ENCODE data around the gene TCEANC2. TPM values are rescaled to one million over a fixed set of nuclear protein-coding genes. Genes with fewer than 3 reads are reported as not detected.

The TCEANC2 gene
- total RNA-seq, 1 experiment from 2014 or later: 5.3 TPM

- Histone ChIP-seq H3K79me1 (ENCODE audit: insufficient read depth, low read depth, low read length, poor library complexity, severe bottlenecking) (no peaks in the 10 kb centered on the region), H4K8ac (replicated peaks; ENCODE audit: insufficient read length, low read depth, low read length) (no peak overlapping the region), H3K14ac (ENCODE audit: insufficient read depth, low read length) (no peak overlapping the region; the same call in 1 of the 2 replicates), H3K4ac (ENCODE audit: low read depth, low read length) (no peak overlapping the region), H2BK5ac (ENCODE audit: insufficient read length, low read length) (no peak overlapping the region), H4K5ac (ENCODE audit: insufficient read length, low read depth, low read length) (no peak overlapping the region), H3K4me2 (ENCODE audit: insufficient read depth, insufficient read length, low read length) (peak overlapping the region; percentile 10), H3K23me2 (ENCODE audit: insufficient read length, low read depth, low read length, poor library complexity, severe bottlenecking) (no peaks in the 10 kb centered on the region), H3K23ac (ENCODE audit: insufficient read length, low read depth, low read length) (no peak overlapping the region), H3K27ac (ENCODE audit: insufficient read length, low read depth, low read length) (no peak overlapping the region), H2AFZ (ENCODE audit: low read length) (no peak overlapping the region), H3T11ph (ENCODE audit: low read length) (no peak overlapping the region), H3K9me3 (ENCODE audit: control insufficient read depth, low read depth, low read length) (no peaks in the 10 kb centered on the region), H3K79me2 (ENCODE audit: insufficient read depth, low read length) (no peaks in the 10 kb centered on the region), H3K9ac (ENCODE audit: extremely low read depth, insufficient read length, low read length) (no peak overlapping the region), H2BK12ac (ENCODE audit: insufficient read length, low read depth, low read length) (no peak overlapping the region), H2BK120ac (ENCODE audit: low read depth, low read length, poor library complexity, severe bottlenecking) (no peak overlapping the region), H3K4me1 (ENCODE audit: insufficient read depth, low read length) (no peaks in the 10 kb centered on the region), H3K18ac (ENCODE audit: insufficient read length, low read depth, low read length) (peak overlapping the region; percentile 37), H3K56ac (ENCODE audit: insufficient read length, low read depth, low read length) (no peak overlapping the region), H4K20me1 (ENCODE audit: control insufficient read depth, insufficient read depth, insufficient read length) (peaks cover 5% of the 10 kb centered on the region), H2BK20ac (ENCODE audit: low read depth, low read length, poor library complexity, severe bottlenecking) (no peak overlapping the region), H3K27me3 (ENCODE audit: insufficient read depth, low read length) (no peaks in the 10 kb centered on the region; the same call in 1 of the 2 replicates), H2BK15ac (ENCODE audit: low read depth, low read length) (no peak overlapping the region), H4K91ac (ENCODE audit: insufficient read length, low read depth, low read length) (no peak overlapping the region), H2AK5ac (ENCODE audit: insufficient read length, low read length) (no peak overlapping the region)
- TF ChIP-seq CTCF (conservative IDR thresholded peaks at IDR 0.05): no peak
- no peaks in the 10 kb centered on the region for H3K36me3 Mint-ChIP-seq (ENCODE audit: insufficient read depth in 1 of 3, low read depth in 3 of 3)
- DNase-seq: no peak
- peaks cover 21% of the 10 kb centered on the region for H3K27me3 Mint-ChIP-seq (ENCODE audit: low read depth)
- H3K4me3 Mint-ChIP-seq: peak overlapping the region; percentile 55 to 58
- peaks cover 20 to 24% of the 10 kb centered on the region in 2 experiments for H3K4me1 Mint-ChIP-seq
- no peaks in the 10 kb centered on the region for H3K9me3 Mint-ChIP-seq
- no peak overlapping the region for H3K27ac Mint-ChIP-seq
- no CpG with 5 or more reads among the region's 14 CpGs for WGBS (ENCODE audit: extremely low coverage, insufficient read length, low lambda C conversion rate)
These were observed 68.8 kb downstream of the TCEANC2 start for GRCh38 chr1:54122135-54122751.
